Panc1 (cell line): ENCODE results near the gene UBQLN1. TPM values are rescaled to one million over a fixed set of nuclear protein-coding genes. Genes with fewer than 3 reads are reported as not detected.

Experiments
- ATAC-seq: fragments of 200-7000 bp; cut with Tn5 transposase; 2 replicates; pipeline ENCODE4 v1.9.1; 2020; ENCODE audit warnings: mild to moderate bottlenecking, moderate library complexity
- BruUV-seq: library from RNA; stranded (reverse); fragments of 400-500 nt; replicated peaks from 2 replicates; lab custom pipeline; 2021; lab: Mats Ljungman, UMichigan
- CTCF ChIA-PET: fragments of 300-600 bp; sonication (Branson Sonifier 250); formaldehyde crosslinking; loops from one replicate; lab custom pipeline; 2022; ENCODE audit warnings: antibody characterized with exemption; lab: Charles Lee
- POLR2A ChIA-PET: fragments of 300-600 bp; sonication (Branson Sonifier 250); formaldehyde crosslinking; loops from one replicate; lab custom pipeline; 2022; ENCODE audit warnings: antibody characterized with exemption; lab: Charles Lee
- DNase-seq: peaks from one replicate; pipeline ENCODE4 v3.0.0-alpha.2; 2010; ENCODE audit warnings: low read depth, low spot score
- H3K27ac ChIP-seq: 2 replicates; pipeline ENCODE4 v1.5.1; 2011; ENCODE audit warnings: mild to moderate bottlenecking, low read length, inconsistent platforms
- H3K27me3 ChIP-seq: fragments of 200-500 bp; sonication (Bioruptor generic); 2 replicates; pipeline ENCODE4 v1.6.0; 2014; ENCODE audit warnings: low read length, inconsistent platforms; ENCODE audit not compliant: control insufficient read depth, insufficient read depth
- H3K36me3 ChIP-seq: fragments of 200-500 bp; sonication (Bioruptor generic); 2 replicates; pipeline ENCODE4 v1.5.1; 2014; ENCODE audit warnings: inconsistent platforms, mild to moderate bottlenecking, low read length, moderate library complexity; ENCODE audit not compliant: control insufficient read depth, insufficient read depth
- H3K4me1 ChIP-seq: 2 replicates; pipeline ENCODE4 v1.5.1; 2011; ENCODE audit warnings: inconsistent platforms, mild to moderate bottlenecking, low read length, moderate library complexity; ENCODE audit not compliant: control insufficient read depth, insufficient read depth
- H3K4me3 ChIP-seq, 2 experiments: 2 replicates each; pipeline ENCODE4 v1.5.1; 2011 to 2012; ENCODE audit warnings: low read depth in 2 of 2, low read length in 2 of 2, mild to moderate bottlenecking in 2 of 2, inconsistent platforms in 1 of 2, moderate library complexity in 1 of 2
- H3K9me3 ChIP-seq: fragments of 200-500 bp; sonication (Bioruptor generic); 2 replicates; pipeline ENCODE4 v1.5.1; 2014; ENCODE audit warnings: low read depth, mild to moderate bottlenecking, inconsistent platforms, low read length, moderate library complexity; ENCODE audit not compliant: control insufficient read depth, insufficient read depth
- CTCF ChIP-seq: fragments of 450-650 bp; IDR thresholded peaks from 2 replicates; pipeline ENCODE4 v1.5.1; 2017; ENCODE audit warnings: mild to moderate bottlenecking
- POLR2AphosphoS5 ChIP-seq: IDR thresholded peaks from 2 replicates; pipeline ENCODE4 v1.6.1; 2012; ENCODE audit warnings: mild to moderate bottlenecking, low read depth, low read length, moderate library complexity
- REST ChIP-seq, 2 experiments: IDR thresholded peaks; 2 replicates each; pipeline ENCODE4 v1.6.1; 2011 to 2012; ENCODE audit warnings: low read depth in 2 of 2, control low read depth in 1 of 2, low read length in 1 of 2, mild to moderate bottlenecking in 1 of 2, moderate library complexity in 1 of 2; ENCODE audit not compliant: insufficient read depth in 1 of 2
- SIN3A ChIP-seq: IDR thresholded peaks from 2 replicates; pipeline ENCODE4 v1.6.1; 2012; ENCODE audit warnings: low read depth, mild to moderate bottlenecking, low read length, moderate library complexity, borderline replicate concordance; ENCODE audit not compliant: insufficient read depth
- TCF7L2 ChIP-seq: IDR thresholded peaks from 2 replicates; pipeline ENCODE4 v1.6.1; 2011; ENCODE audit warnings: mild to moderate bottlenecking, low read depth, low read length, inconsistent platforms
- in situ Hi-C: cut with HindIII; loops from 2 replicates; pipeline ENCODE4 v1.10.0; 2016; ENCODE audit warnings: low sequenced_read_pairs, low pct_unique_long_range_greater_than_20kb
- intact Hi-C: fragments of 100-400 bp; cut with micrococcal nuclease; formaldehyde crosslinking; loops from one replicate; pipeline ENCODE4 v1.10.0; 2022; ENCODE audit not compliant: unreplicated experiment
- total RNA-seq: library from RNA; stranded (reverse); gene quantifications from one replicate; pipeline ENCODE4 v1.2.1, GENCODE V29; 2021; ENCODE audit not compliant: unreplicated experiment

UBQLN1 gene
- total RNA-seq, 1 experiment from 2014 or later = 92.8 TPM

GRCh38 chr9:83655433-83655832, 52.3 kb downstream of the UBQLN1 start:
- ChIA-PET POLR2A (no interaction called here), CTCF (no interaction called here)
- BruUV-seq = no TSS peak
- Histone ChIP-seq H3K36me3 (peaks cover 10% of the 10 kb centered on the region; the same call in 1 of the 2 replicates), H3K9me3 (no peaks in the 10 kb centered on the region), H3K27me3 (no peaks in the 10 kb centered on the region), H3K27ac (no peak overlapping the region), H3K4me3 (no peak overlapping the region), H3K4me1 (no peaks in the 10 kb centered on the region)
- no peak for TF ChIP-seq REST (IDR thresholded peaks at IDR 0.05; ENCODE audit: insufficient read depth in 1 of 2, low read depth in 2 of 2, low read length in 1 of 2)
- no peak for TF ChIP-seq SIN3A
- no peak for TF ChIP-seq TCF7L2
- no peak for TF ChIP-seq POLR2AphosphoS5
- TF ChIP-seq CTCF = no peak
- in situ Hi-C loops (no loop called here), intact Hi-C loops (no loop called here)
- DNase-seq = no peak
- no peak for ATAC-seq

- ChIA-PET POLR2A (no interaction called here), CTCF (no interaction called here)
- Histone ChIP-seq H3K36me3 (peaks cover 3% of the 10 kb centered on the region; the same call in 1 of the 2 replicates), H3K27ac (no peak overlapping the region), H3K9me3 (no peaks in the 10 kb centered on the region), H3K4me3 (no peak overlapping the region), H3K27me3 (no peaks in the 10 kb centered on the region), H3K4me1 (no peaks in the 10 kb centered on the region)
- BruUV-seq = no TSS peak
- intact Hi-C loops = no loop called here
- no peak for ATAC-seq
- no peak for DNase-seq
- TF ChIP-seq SIN3A (no peak), CTCF (no peak), REST (IDR thresholded peaks at IDR 0.05; ENCODE audit: insufficient read depth in 1 of 2, low read depth in 2 of 2, low read length in 1 of 2) (no peak), POLR2AphosphoS5 (no peak), TCF7L2 (no peak)
- in situ Hi-C loops = no loop called here
Measured at GRCh38 chr9:83652433-83652832, 55.3 kb downstream of the UBQLN1 start.
